DMS79 (cell line): ENCODE results near the gene GIMAP8.
"Not testable (repeated sequence)": the region's sequence is repeated elsewhere in the genome, so short reads cannot be mapped to it uniquely, and the experiment has no call there.

Experiments used
- DNase-seq: peaks from one replicate; lab custom pipeline; 2025; lab: John Stamatoyannopoulos, UW

The GIMAP8 gene

GRCh38 chr7:150435390-150436073 lies 14.9 kb upstream of the GIMAP8 start:
- DNase-seq: no peak

DNA sequence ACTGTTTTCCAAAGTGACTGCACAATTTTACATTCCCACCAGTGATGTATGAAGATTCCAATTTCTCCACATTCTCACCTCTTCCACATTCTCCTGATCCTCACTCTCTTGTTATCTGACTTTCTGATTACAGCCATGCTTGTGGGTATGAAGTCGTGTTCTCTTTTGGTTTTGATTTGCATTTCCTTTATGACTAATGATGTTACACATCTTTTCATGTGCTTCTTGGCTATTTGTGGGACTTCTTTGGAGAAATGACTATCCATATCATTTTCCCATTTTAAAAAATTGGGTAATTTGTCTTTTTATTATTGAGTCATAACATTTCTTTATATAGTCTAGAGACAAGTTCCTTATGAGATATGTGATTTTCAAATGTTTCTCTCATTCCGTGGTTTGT lies 10.5 kb upstream of the GIMAP8 start:
- no peak for DNase-seq

DNA sequence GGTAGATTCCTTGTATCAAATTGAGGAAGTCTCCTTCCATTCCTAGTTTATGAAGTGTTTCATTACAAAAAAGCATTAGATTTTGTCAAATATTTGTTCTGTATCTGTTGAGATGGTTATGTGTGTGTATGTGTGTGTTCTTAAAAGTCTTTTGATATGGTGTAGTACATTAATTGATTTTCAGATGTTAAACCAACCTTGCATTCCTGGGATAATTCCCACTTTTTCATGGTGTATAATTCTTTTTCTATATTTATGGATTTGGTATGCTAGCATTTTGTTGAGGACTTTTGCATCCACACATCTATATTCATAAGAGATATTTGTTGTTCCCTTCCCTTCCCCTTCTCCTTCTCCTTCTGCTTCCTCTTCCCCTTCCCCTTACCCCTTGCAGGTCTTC lies 8.9 kb upstream of the GIMAP8 start:
- DNase-seq: no peak

DNA sequence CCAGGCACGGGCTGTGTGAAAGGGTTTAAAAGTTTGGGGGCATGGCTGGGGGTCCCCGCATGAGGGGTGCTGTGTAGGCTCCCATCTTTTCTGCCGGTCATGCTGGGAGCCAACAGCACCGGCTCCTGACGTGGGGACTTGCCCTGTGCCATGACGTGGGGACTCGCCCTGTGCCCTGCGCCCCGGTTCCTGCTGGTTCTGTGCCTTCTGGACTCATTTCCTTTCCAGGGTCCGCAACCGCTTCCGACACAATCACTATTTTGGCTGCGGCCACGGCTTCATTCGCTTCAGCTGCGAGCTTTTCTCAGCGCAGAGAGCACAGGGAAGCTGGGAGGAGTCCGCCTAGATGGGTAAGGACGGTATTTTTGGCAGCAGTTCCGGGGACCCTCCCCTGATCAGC lies 7.6 kb upstream of the GIMAP8 start:
- no peak for DNase-seq

GRCh38 chr7:150443793-150444540 lies 6.5 kb upstream of the GIMAP8 start:
- DNase-seq: no peak

DNA sequence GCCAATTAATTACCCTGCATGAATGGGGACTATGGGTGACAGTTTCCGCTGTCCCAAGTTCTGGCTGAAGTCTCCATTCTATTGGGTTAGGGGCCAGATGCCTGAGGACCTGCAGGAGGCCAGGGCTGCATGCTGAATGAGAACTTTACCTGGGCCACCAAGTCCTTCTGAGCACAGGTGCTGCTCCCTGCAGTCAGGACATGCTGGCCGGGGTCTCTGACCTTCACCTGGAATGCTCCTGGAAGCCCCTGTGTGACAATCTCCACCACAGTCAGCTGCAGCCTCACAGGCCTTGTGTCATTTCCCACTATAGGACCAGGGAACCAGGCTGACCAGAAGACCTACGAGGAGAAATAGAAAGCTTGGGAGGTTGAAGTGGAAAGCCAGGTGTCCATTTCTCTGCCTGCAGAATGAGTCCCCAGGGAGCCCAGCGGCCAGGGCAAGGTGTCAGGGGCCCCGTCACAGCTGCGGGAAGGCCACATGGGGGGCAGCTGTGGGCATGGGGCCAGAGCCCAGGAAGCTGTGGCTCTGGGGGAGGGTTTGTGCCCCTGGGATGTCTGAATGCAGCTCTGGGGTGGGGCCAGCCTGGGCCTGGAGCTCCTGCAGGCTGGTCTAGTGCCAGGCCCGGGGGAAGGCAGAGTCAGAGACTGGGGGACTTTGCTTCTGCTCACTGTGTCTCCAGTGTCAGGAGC lies 5.6 kb upstream of the GIMAP8 start:
- DNase-seq: no peak

DNA sequence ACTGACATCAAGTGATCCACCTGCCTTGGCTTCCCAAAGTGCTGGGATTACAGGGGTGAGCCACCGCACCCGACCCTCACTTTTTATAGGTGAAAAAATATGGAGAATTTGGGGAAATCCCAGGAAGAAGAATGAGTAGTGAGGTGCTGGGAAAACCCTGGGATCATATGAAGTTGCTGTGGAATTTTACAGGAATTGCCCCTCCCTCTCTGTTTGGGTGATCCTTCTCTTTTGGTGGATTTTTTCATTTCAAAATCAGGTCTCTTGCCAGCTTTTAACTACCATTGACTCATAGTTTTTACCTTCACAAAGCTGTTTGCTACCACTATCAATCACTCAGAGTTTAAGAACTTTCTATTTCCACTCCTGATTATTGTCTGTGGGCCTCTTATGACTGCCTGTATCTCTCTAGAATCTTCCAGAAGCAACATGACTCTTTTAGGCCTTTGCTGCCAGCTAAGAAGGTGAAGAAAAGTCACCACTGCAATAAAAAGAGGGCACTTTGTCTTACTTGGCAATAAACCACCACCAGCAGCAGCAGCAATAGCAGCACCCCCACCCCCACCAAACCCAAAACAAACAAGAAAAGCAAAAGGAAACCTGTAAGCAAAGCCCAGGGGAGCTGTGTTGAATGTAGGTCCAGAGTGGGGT lies 4.0 kb upstream of the GIMAP8 start:
- DNase-seq: no peak

DNA sequence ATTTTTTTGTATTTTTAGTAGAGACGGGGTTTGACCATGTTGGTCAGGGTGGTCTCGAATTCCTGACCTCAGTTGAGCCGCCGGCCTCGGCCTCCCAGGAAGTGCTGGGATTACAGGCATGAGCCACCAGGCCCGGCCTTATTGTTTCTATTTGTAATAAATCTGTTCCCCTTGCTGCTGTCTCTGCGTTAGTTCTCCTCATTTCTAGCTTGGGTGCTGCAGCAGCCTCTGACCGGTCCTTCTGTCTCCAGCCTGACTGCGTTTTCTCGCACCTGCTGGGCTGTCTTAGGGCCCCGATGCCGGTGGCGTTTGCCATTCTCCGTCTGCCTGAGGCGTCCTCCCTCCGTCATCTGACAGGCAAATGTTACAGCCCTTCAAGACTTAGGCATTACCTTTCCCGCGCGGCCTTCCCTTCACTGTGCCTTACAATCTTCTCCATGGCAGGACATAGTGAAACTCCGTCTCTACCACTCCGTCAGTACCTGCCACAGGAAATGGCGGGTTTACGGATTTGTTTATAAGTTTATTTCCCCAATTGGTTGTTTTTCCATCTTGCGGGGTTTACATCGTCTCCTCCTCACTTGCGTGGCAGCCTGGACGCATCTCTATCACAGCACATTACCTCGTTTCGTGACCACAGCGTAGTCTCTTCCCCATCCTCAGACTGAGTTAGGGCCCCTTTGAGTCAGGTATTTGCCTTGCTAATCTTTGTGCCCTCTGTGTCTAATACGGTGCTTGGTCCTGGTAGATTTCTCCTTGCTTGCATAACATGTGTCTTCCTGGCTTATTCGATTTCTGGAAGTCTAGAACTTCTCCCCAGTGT lies 2.3 kb upstream of the GIMAP8 start:
- DNase-seq: no peak

DNA sequence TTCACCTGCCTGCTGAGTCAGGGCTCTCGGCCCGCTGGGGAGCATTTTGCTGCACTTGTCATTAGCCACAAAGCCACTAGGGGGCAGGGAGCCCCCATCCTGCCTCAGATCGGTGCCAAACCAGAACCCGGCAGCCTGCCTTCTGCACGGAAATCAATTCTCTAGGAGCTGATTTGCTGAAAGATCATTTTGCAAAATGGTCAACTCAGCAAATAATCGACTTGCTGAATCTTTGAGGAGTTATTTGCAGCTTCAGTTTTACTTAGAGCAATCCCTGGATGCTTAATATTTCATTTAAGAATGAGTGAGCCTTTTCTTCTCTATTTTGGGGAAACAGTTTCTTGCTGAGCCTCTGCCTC lies 1.7 kb upstream of the GIMAP8 start:
- peak; percentile 37 for DNase-seq

DNA sequence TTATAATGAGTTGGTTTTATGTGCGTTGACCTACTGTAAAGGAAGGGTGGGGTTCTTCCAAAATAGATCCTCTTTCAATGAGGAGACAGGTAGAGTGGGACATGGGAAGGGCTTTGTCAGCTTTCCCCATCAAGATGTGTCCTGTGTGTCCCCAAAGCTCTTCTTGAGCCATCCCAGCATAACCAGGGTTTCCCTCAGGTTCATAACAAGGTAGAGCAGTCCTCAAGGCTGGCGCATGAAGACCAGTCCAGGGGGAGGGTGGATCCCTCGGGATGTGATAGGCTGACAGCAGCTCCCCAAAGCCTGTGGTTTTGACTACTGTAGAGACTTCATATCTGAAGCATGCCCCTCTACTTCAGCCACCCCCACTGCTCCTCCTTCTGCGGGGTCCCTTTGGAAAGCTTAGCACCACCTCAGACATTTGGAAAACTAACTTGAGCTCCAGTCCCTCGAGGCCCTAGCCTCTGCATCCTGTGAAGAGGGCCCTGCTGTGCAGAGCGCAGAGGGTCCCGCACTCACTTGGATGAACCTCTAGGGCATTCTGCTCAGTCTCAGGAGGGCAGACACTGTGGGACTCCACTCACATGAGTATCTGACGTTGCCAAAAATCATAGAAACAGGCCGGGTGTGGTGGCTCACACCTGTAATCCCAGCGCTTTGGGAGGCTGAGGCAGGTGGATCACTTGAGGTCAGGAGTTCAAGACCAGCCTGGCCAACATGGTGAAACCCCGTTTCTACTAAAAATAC lies 1.1 kb upstream of the GIMAP8 start:
- DNase-seq: no peak

- no peak for DNase-seq
Measured at GRCh38 chr7:150451097-150451793, 815 bp downstream of the GIMAP8 start.

DNA sequence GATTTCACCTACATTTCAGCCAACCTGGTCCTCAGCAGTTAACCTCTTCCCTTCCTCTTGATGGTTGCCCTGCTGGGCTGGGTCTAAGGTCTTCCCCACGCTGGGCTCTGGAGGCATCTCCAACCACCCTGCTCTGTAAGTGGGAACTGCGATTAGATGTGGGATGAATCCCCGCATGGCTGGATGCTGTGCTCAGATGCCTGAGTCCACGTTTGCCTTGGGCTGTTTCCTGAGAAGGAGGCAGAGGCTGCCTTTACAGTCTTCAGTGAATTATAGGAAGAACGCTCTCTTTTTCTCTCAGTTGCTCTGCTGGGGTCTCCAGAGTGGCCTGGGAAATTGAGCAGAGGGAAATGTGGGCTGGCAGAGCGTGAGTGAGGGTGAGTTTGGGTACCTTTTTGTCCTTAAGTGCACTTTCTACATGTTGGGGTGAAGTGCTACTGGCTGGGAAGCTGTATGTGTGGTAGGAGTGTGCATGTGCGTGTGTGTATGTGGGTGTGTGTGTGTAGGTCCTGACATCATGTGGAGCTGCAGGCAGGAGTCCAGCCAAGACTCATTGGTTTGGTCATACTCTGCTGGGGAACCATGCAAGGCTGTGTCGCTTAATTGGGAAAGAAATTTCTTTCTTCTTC lies 1.5 kb downstream of the GIMAP8 start:
- DNase-seq: no peak

- no peak for DNase-seq
Measured at GRCh38 chr7:150453181-150453580, 2.8 kb downstream of the GIMAP8 start.

GRCh38 chr7:150453892-150454291 lies 3.5 kb downstream of the GIMAP8 start:
- no peak for DNase-seq

DNA sequence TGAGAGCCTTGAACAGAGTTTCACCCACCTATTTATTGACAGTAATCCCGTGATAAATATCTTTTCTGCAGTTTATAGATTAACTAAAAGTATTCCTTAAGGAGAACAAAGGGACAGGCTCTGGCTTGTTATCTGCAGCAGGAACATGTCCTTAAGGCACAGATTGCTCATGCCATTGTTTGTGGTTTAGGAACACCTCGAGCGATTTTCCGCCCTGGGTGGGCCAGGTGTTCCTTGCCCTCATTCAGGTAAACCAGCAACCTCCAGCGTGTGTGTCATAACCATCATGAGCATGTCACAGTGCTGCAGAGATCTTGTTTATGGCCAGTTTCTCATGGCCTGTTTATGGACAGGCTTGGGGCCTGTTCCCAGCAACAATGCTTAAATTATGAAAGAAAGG lies 6.6 kb downstream of the GIMAP8 start:
- not testable (repeated sequence) for DNase-seq

DNA sequence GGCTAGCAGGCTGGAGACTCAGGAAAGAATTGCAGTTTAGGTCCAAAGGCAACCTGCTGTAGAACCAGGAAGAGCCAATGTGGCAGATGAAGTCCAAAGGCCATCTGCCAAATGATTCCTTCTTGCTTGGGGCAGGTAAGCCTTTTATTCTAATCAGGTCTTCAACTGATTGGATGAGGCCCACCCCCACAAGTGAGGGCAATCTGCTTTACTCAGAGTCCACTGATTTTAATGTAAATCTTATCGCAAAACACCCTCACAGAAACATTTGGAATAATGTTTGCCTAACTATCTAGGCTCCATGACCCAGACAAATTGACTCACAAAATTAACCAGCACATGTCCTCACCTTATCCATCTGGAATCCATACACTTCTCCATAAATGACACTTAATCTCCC lies 7.8 kb downstream of the GIMAP8 start:
- no peak for DNase-seq

GRCh38 chr7:150458756-150459155 lies 8.3 kb downstream of the GIMAP8 start:
- no peak for DNase-seq

GRCh38 chr7:150461520-150461919 lies 11.1 kb downstream of the GIMAP8 start:
- no peak for DNase-seq

GRCh38 chr7:150462413-150462812 lies 12.0 kb downstream of the GIMAP8 start:
- no peak for DNase-seq

- no peak for DNase-seq
Measured at GRCh38 chr7:150463461-150463860, 13.0 kb downstream of the GIMAP8 start.
